ENCODE measurements around the gene NFKB1. TPM values are rescaled to one million over a fixed set of nuclear protein-coding genes. Genes with fewer than 3 reads are reported as not detected.

The NFKB1 gene
- total RNA-seq, 8 experiments from 2014 or later: 5.0 to 45.7 (median 10.2) TPM

GRCh38 chr4:102503831-102504786 lies 3.0 kb downstream of the NFKB1 start:
- WGBS, 10 experiments: 64 to 94% (median 85%) methylated on average over 2 to 5 of the region's 5 CpGs; no CpG with 5 or more reads in 1 of the 10 experiments
- Histone ChIP-seq H3K27ac (no peak overlapping the region), H3K4me1 (replicated peaks in 1 of 2) (peaks cover 11 to 21% of the 10 kb centered on the region in 2 donors), H3K4me3 (no peak overlapping the region)
- no peak for ATAC-seq (replicated peaks in 6 of 8)
- in situ Hi-C loops (cut with MboI; ENCODE audit: low pct_unique_long_range_greater_than_20kb in 2 of 9, low sequenced_read_pairs in 9 of 9, unreplicated experiment in 9 of 9): no loop called here

- H3K4me1 ChIP-seq (replicated peaks in 1 of 2): peaks cover 10 to 18% of the 10 kb centered on the region in 2 donors
- in situ Hi-C loops (cut with MboI; ENCODE audit: low pct_unique_long_range_greater_than_20kb in 2 of 9, low sequenced_read_pairs in 9 of 9, unreplicated experiment in 9 of 9): no loop called here
- no peak overlapping the region for H3K4me3 ChIP-seq
- WGBS, 10 experiments: 43 to 100% (median 89%) methylated on average over 1 of the region's 1 CpG; no CpG with 5 or more reads in 2 of the 10 experiments
- ATAC-seq (replicated peaks in 6 of 8): no peak
- H3K27ac ChIP-seq: no peak overlapping the region
Observed at GRCh38 chr4:102504941-102505340, 3.8 kb downstream of the NFKB1 start.

- Histone ChIP-seq H3K4me1 (replicated peaks in 1 of 2) (peaks cover 3 to 12% of the 10 kb centered on the region in 2 donors), H3K27ac (no peak overlapping the region), H3K4me3 (no peak overlapping the region)
- in situ Hi-C loops (cut with MboI; ENCODE audit: low pct_unique_long_range_greater_than_20kb in 2 of 9, low sequenced_read_pairs in 9 of 9, unreplicated experiment in 9 of 9): no loop called here
- no peak for ATAC-seq (replicated peaks in 6 of 8)
- WGBS, 10 experiments: 83 to 100% (median 100%) methylated on average over 1 to 2 of the region's 2 CpGs
Observed at GRCh38 chr4:102505708-102506107, 4.5 kb downstream of the NFKB1 start.

- no peak overlapping the region for H3K27ac ChIP-seq
- in situ Hi-C loops (cut with MboI; ENCODE audit: low pct_unique_long_range_greater_than_20kb in 2 of 9, low sequenced_read_pairs in 9 of 9, unreplicated experiment in 9 of 9): no loop called here
- no peak for ATAC-seq (replicated peaks in 6 of 8)
- 83 to 100% (median 100%) methylated on average over 1 of the region's 1 CpG; no CpG with 5 or more reads in 4 of the 10 experiments for WGBS, 10 experiments
- H3K4me1 ChIP-seq (replicated peaks in 1 of 2): peaks cover 3 to 12% of the 10 kb centered on the region in 2 donors
- H3K4me3 ChIP-seq: no peak overlapping the region
Observed at GRCh38 chr4:102506523-102506922, 5.4 kb downstream of the NFKB1 start.

- Histone ChIP-seq H3K4me1 (replicated peaks in 1 of 2) (no peaks in the 10 kb centered on the region), H3K27ac (no peak overlapping the region), H3K4me3 (no peak overlapping the region)
- WGBS, 10 experiments: 80 to 100% (median 93%) methylated on average over 2 to 5 of the region's 5 CpGs; no CpG with 5 or more reads in 2 of the 10 experiments
- no peak for ATAC-seq (replicated peaks in 6 of 8)
- in situ Hi-C loops (cut with MboI; ENCODE audit: low pct_unique_long_range_greater_than_20kb in 2 of 9, low sequenced_read_pairs in 9 of 9, unreplicated experiment in 9 of 9): no loop called here
Observed at GRCh38 chr4:102511830-102512605, 10.9 kb downstream of the NFKB1 start.

GRCh38 chr4:102514298-102514964 lies 13.3 kb downstream of the NFKB1 start:
- H3K4me3 ChIP-seq: no peak overlapping the region
- no peaks in the 10 kb centered on the region for H3K4me1 ChIP-seq (replicated peaks in 1 of 2)
- no peak for ATAC-seq (replicated peaks in 6 of 8)
- whole genome bisulfite sequencing, 10 experiments: 65 to 100% (median 84%) methylated on average over 1 to 6 of the region's 6 CpGs
- H3K27ac ChIP-seq: no peak overlapping the region
- in situ Hi-C loops (cut with MboI; ENCODE audit: low pct_unique_long_range_greater_than_20kb in 2 of 9, low sequenced_read_pairs in 9 of 9, unreplicated experiment in 9 of 9): no loop called here

- in situ Hi-C loops (cut with MboI; ENCODE audit: low pct_unique_long_range_greater_than_20kb in 2 of 9, low sequenced_read_pairs in 9 of 9, unreplicated experiment in 9 of 9): no loop called here
- H3K4me1 ChIP-seq (replicated peaks in 1 of 2): no peaks in the 10 kb centered on the region
Observed at GRCh38 chr4:102517753-102518152, 16.6 kb downstream of the NFKB1 start.

GRCh38 chr4:102518703-102519131 lies 17.6 kb downstream of the NFKB1 start:
- H3K27ac ChIP-seq: no peak overlapping the region
- in situ Hi-C loops (cut with MboI; ENCODE audit: low pct_unique_long_range_greater_than_20kb in 2 of 9, low sequenced_read_pairs in 9 of 9, unreplicated experiment in 9 of 9): no loop called here
- no peak overlapping the region for H3K4me3 ChIP-seq
- peak in 4 of 8 experiments; percentile 64 to 90 (median 78) for ATAC-seq (replicated peaks in 6 of 8)
- 83 to 100% (median 96%) methylated on average over 1 to 2 of the region's 2 CpGs; no CpG with 5 or more reads in 2 of the 10 experiments for WGBS, 10 experiments
- H3K4me1 ChIP-seq (replicated peaks in 1 of 2): no peaks in the 10 kb centered on the region

More at GRCh38 chr4:102517753-102518152, 16.6 kb downstream of the NFKB1 start:
- no peak for ATAC-seq (replicated peaks in 6 of 8)
- Histone ChIP-seq H3K27ac (no peak overlapping the region), H3K4me3 (no peak overlapping the region)

GRCh38 chr4:102519925-102520324 lies 18.8 kb downstream of the NFKB1 start:
- in situ Hi-C loops (cut with MboI; ENCODE audit: low pct_unique_long_range_greater_than_20kb in 2 of 9, low sequenced_read_pairs in 9 of 9, unreplicated experiment in 9 of 9): no loop called here
- no peaks in the 10 kb centered on the region for H3K4me1 ChIP-seq (replicated peaks in 1 of 2)
- ATAC-seq (replicated peaks in 6 of 8): no peak
- H3K4me3 ChIP-seq: no peak overlapping the region
- H3K27ac ChIP-seq: no peak overlapping the region
- 20 to 100% (median 57%) methylated on average over 1 to 3 of the region's 3 CpGs; no CpG with 5 or more reads in 1 of the 10 experiments for WGBS, 10 experiments

- in situ Hi-C loops (cut with MboI; ENCODE audit: low pct_unique_long_range_greater_than_20kb in 2 of 9, low sequenced_read_pairs in 9 of 9, unreplicated experiment in 9 of 9): no loop called here
- Histone ChIP-seq H3K4me1 (replicated peaks in 1 of 2) (no peaks in the 10 kb centered on the region), H3K27ac (no peak overlapping the region), H3K4me3 (no peak overlapping the region)
- WGBS, 10 experiments: 83 to 100% (median 91%) methylated on average over 1 of the region's 1 CpG; no CpG with 5 or more reads in 5 of the 10 experiments
- ATAC-seq (replicated peaks in 6 of 8): no peak
Observed at GRCh38 chr4:102521570-102521969, 20.4 kb downstream of the NFKB1 start.

- ATAC-seq (replicated peaks in 6 of 8): peak in 4 of 8 experiments; percentile 29 to 78 (median 42)
- in situ Hi-C loops (cut with MboI; ENCODE audit: low pct_unique_long_range_greater_than_20kb in 2 of 9, low sequenced_read_pairs in 9 of 9, unreplicated experiment in 9 of 9): no loop called here
- Histone ChIP-seq H3K4me3 (no peak overlapping the region), H3K4me1 (replicated peaks in 1 of 2) (no peaks in the 10 kb centered on the region), H3K27ac (no peak overlapping the region)
- WGBS, 10 experiments: 29 to 100% (median 65%) methylated on average over 1 to 3 of the region's 3 CpGs; no CpG with 5 or more reads in 2 of the 10 experiments
Observed at GRCh38 chr4:102522031-102522440, 20.9 kb downstream of the NFKB1 start.

- 74 to 100% (median 96%) methylated on average over 1 to 7 of the region's 7 CpGs; no CpG with 5 or more reads in 2 of the 10 experiments for WGBS, 10 experiments
- no peak for ATAC-seq (replicated peaks in 6 of 8)
- no peak overlapping the region for H3K27ac ChIP-seq
- no peaks in the 10 kb centered on the region for H3K4me1 ChIP-seq (replicated peaks in 1 of 2)
- no peak overlapping the region for H3K4me3 ChIP-seq
- in situ Hi-C loops (cut with MboI; ENCODE audit: low pct_unique_long_range_greater_than_20kb in 2 of 9, low sequenced_read_pairs in 9 of 9, unreplicated experiment in 9 of 9): no loop called here
Observed at GRCh38 chr4:102524691-102525090, 23.5 kb downstream of the NFKB1 start.
